Testis (tissue), 3 donors: Measurements from ENCODE around the gene AGK. TPM values are rescaled to one million over a fixed set of nuclear protein-coding genes. Genes with fewer than 3 reads are reported as not detected.

ENCODE experiments used
- DNase-seq: peaks from one replicate; pipeline ENCODE4 v3.0.0-alpha.2; 2019
- H3K27ac ChIP-seq, 2 donors: fragments of 200-600 bp; sonication (generic); one replicate each; pipeline ENCODE4 v1.5.1; 2019
- H3K27me3 ChIP-seq: fragments of 200-600 bp; sonication (generic); one replicate; pipeline ENCODE4 v1.5.1; 2019
- H3K36me3 ChIP-seq: fragments of 200-600 bp; sonication (generic); one replicate; pipeline ENCODE4 v1.5.1; 2017; ENCODE audit warnings: low read depth; ENCODE audit errors: missing control alignments
- H3K4me1 ChIP-seq: fragments of 200-600 bp; sonication (generic); one replicate; pipeline ENCODE4 v1.5.1; 2019
- H3K4me3 ChIP-seq, 2 donors: fragments of 200-600 bp; sonication (generic); one replicate each; pipeline ENCODE4 v1.5.1; 2017 to 2019
- H3K9me3 ChIP-seq: fragments of 200-600 bp; sonication (generic); one replicate; pipeline ENCODE4 v1.5.1; 2017
- CTCF ChIP-seq, 3 experiments: fragments of 450-650 bp in 2 of 3; fragments of 200-600 bp in 1 of 3; sonication (generic) in 1 of 3; IDR thresholded peaks; one replicate each; pipeline ENCODE4 v1.5.1; 2016 to 2019; ENCODE audit warnings: antibody characterized with exemption in 3 of 3, mild to moderate bottlenecking in 2 of 3, moderate library complexity in 1 of 3
- POLR2A ChIP-seq: fragments of 450-650 bp; IDR thresholded peaks from one replicate; pipeline ENCODE4 v1.6.1; 2017; ENCODE audit warnings: antibody characterized with exemption, mild to moderate bottlenecking, moderate library complexity
- WGBS, 2 donors: methylation state at CpG; one replicate each; pipeline ENCODE4 v1.1.5; 2018; 5-methylcytosine and 5-hydroxymethylcytosine counted together
- intact Hi-C: fragments of 100-400 bp; cut with DNase I; formaldehyde crosslinking; loops from one replicate; pipeline ENCODE4 v1.15.1; 2023; ENCODE audit warnings: low total_unique reads
- polyA plus RNA-seq: library from polyadenylated mRNA; stranded (reverse); fragments of 350-450 nt; fragmentation: Illumina TruSeq; extraction: RNeasy Lipid Tissue Mini Kit (QIAGEN cat#74804); gene quantifications from one replicate; pipeline ENCODE4 v1.2.3, GENCODE V29; 2014; ENCODE audit warnings: low read depth, low replicate concordance; ENCODE audit not compliant: insufficient read depth
- total RNA-seq, 2 donors: library from RNA; depleted of rRNA; stranded (reverse); fragments of >200 nt; gene quantifications; one replicate each; pipeline ENCODE4 v1.2.3, GENCODE V29; 2016

AGK gene
- total and polyA plus RNA-seq, 3 donors from 2014 or later, result 14.9 to 32.4 (median 25.1) TPM

- no peak for DNase-seq
- TF ChIP-seq POLR2A (no peak), CTCF (IDR thresholded peaks at IDR 0.05) (no peak)
- WGBS, 2 donors, result 86 to 89% methylated on average over 1 of the region's 1 CpG
- H3K9me3 ChIP-seq, result no peaks in the 10 kb centered on the region
- no peak overlapping the region for H3K4me3 ChIP-seq
- H3K36me3 ChIP-seq, result no peaks in the 10 kb centered on the region
- H3K27ac ChIP-seq, result no peak overlapping the region
- intact Hi-C loops, result no loop called here
- no peaks in the 10 kb centered on the region for H3K27me3 ChIP-seq
- H3K4me1 ChIP-seq, result peaks cover 5% of the 10 kb centered on the region
Measured at GRCh38 chr7:141698247-141699015, 147.2 kb downstream of the AGK start.

GRCh38 chr7:141699860-141700259 is 148.7 kb downstream of the AGK start:
- peaks cover 5% of the 10 kb centered on the region for H3K4me1 ChIP-seq
- DNase-seq, result no peak
- intact Hi-C loops, result no loop called here
- no peaks in the 10 kb centered on the region for H3K36me3 ChIP-seq
- H3K4me3 ChIP-seq, result no peak overlapping the region
- H3K9me3 ChIP-seq, result no peaks in the 10 kb centered on the region
- H3K27ac ChIP-seq, result no peak overlapping the region
- 67 to 72% methylated on average over 3 of the region's 3 CpGs for WGBS, 2 donors
- TF ChIP-seq POLR2A (no peak), CTCF (IDR thresholded peaks at IDR 0.05) (no peak)
- no peaks in the 10 kb centered on the region for H3K27me3 ChIP-seq

GRCh38 chr7:141700296-141700847 is 149.2 kb downstream of the AGK start:
- Histone ChIP-seq H3K9me3 (no peaks in the 10 kb centered on the region), H3K27me3 (no peaks in the 10 kb centered on the region), H3K27ac (peak overlapping the region in 1 of 2 donors; percentile 59), H3K36me3 (no peaks in the 10 kb centered on the region), H3K4me3 (no peak overlapping the region), H3K4me1 (peaks cover 5% of the 10 kb centered on the region)
- intact Hi-C loops, result no loop called here
- no peak for DNase-seq
- TF ChIP-seq POLR2A, result no peak
- no peak for TF ChIP-seq CTCF (IDR thresholded peaks at IDR 0.05)
- WGBS, 2 donors, result 41 to 51% methylated on average over 5 of the region's 5 CpGs

- TF ChIP-seq POLR2A (no peak), CTCF (IDR thresholded peaks at IDR 0.05) (no peak)
- 10 to 13% methylated on average over 20 of the region's 20 CpGs for WGBS, 2 donors
- H3K36me3 ChIP-seq, result no peaks in the 10 kb centered on the region
- peak overlapping the region; percentile 72 for H3K4me3 ChIP-seq
- H3K27me3 ChIP-seq, result no peaks in the 10 kb centered on the region
- H3K9me3 ChIP-seq, result no peaks in the 10 kb centered on the region
- no peak for DNase-seq
- intact Hi-C loops, result no loop called here
- H3K27ac ChIP-seq, result peak overlapping the region; percentile 59 to 72
- peaks cover 5% of the 10 kb centered on the region for H3K4me1 ChIP-seq
Measured at GRCh38 chr7:141700848-141701371, 149.7 kb downstream of the AGK start.
